SU-DHL-6 (cell line): ENCODE measurements around the gene EVX2.

Experiments
- EZH2phosphoT487 ChIP-seq: fragments of 200-600 bp; sonication (generic), shearing (Covaris generic); conservative IDR thresholded peaks from 2 replicates; pipeline ENCODE4 v1.6.1; 2018; ENCODE audit warnings: mild to moderate bottlenecking, antibody characterized with exemption, low read length, moderate library complexity, mixed read lengths
- TF ChIP-seq, protein P1 (sequence below): fragments of 200-600 bp; sonication (generic); IDR thresholded peaks from one replicate; pipeline ENCODE4 v1.5.1; 2017; ENCODE audit warnings: antibody characterized with exemption, mild to moderate bottlenecking, low read length, moderate library complexity; ENCODE audit not compliant: insufficient read depth, poor library complexity, severe bottlenecking

DNA sequence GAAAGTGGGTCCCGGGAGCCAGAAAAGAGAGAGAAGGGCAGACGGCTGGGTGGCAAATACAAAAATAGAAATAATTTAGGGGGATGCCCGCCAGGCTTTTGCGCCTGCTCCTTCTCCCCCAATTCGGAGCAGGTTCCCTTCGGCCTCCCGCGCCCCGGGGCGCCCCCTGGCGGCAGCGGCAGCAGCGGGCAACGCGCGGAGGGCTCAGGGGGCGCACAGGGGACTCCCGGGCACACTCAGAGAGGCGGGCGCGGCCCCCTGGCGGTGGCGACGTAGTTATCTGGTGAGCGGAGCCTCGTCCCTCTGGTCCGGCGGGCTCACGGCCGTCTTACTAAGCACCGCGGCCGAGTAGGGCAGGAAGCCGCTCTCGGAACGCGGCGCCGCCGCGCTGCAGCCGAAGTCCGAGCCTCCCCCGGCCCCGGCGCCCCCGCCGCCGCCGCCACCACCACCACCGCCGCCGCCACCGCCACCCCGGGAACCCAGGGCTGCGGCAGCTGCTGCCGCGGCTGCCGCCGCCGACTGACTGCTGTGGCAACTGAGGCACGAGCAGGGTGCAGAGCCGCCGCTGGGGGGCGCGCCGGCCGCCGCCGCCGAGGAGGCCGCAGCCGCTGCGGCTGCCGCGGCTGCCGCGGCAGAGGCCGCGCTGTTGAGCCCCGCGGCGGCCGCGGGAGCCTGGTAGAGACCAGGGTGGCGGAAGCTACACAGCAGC is 3.8 kb downstream of the EVX2 start:
- TF ChIP-seq, protein P1, sequence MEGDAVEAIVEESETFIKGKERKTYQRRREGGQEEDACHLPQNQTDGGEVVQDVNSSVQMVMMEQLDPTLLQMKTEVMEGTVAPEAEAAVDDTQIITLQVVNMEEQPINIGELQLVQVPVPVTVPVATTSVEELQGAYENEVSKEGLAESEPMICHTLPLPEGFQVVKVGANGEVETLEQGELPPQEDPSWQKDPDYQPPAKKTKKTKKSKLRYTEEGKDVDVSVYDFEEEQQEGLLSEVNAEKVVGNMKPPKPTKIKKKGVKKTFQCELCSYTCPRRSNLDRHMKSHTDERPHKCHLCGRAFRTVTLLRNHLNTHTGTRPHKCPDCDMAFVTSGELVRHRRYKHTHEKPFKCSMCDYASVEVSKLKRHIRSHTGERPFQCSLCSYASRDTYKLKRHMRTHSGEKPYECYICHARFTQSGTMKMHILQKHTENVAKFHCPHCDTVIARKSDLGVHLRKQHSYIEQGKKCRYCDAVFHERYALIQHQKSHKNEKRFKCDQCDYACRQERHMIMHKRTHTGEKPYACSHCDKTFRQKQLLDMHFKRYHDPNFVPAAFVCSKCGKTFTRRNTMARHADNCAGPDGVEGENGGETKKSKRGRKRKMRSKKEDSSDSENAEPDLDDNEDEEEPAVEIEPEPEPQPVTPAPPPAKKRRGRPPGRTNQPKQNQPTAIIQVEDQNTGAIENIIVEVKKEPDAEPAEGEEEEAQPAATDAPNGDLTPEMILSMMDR: no peak
- TF ChIP-seq EZH2phosphoT487: no peak
